Measurements from ENCODE around the gene SNAI3.

Gene SNAI3

DNA sequence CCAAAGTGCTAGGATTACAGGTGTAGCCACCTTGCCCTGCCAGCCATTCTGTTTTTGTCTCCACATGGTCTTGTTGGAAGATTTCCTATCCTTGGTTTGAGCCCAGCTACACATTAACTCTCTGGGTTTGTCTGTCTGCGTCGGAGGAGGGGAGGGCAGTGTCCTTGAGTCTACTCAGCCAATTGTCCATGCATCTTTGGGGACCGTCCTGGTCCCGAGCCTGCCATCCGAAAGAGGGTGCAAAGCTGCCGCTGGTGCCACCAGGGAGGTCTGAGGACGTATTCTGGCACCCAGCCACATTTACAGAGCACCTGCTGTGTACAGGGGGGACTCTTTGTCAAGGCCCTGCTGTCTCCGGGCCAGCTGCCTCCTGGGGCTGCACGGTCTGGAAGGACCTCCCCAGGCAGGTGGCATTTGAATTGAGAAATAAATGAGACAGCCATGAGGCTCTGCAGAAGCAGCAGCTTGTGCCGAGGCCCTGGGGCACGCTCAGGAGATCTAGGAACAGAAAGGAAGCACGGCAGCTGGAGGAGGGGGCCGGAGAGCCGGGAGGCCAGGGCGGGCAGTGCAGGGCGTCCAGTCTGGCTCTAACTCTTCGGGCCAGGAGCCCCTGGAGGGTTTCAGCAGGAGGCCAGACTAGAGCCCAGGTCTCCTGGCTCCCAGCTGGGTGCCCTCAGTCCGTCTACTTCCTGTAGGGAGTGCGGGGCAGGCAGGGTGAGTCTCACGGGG is 36.9 kb downstream of the SNAI3 start:
- DNase-seq: no peak

DNA sequence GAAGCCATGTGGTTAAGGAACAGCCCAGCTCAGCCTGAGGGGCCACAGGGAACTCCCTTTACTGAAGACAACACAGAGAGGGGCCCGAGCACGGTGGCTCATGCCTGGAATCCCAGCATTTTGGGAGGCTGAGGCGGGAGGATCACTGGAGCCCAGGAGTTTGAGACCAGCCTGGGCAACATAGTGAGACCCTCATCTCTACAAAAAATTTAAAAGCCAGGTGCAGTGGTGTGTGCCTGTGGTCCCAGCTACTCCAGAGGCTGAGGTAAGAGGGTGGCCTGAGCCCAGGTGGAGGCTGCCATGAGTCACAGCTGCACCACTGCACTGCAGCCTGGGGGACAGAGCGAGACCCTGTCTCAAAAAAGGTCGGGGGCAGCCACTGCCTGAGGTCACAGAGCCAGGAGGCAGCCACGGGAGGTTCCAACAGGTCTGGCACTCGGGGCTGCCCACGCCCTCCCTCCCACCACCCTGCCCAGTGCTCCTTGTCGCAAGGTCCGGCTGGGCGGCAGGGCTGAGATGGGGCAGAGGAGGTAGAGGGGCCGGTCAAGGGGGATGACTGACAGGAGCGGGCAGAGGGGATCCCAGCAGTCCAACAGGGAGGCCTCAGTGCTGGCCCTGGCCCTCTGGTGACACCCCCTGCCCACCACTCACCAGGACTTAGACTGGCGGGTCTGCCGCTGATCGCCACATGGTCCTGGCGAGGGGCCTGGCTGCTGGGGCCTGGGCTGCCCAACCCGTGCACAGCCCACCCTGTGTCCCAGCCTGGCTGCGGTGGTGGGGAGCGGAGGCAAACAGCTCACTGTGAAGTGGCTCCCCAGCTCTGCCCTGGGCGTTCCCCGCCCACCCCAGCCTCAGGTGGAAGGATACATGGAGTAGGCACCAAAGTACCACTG is 38.9 kb downstream of the SNAI3 start:
- DNase-seq: no peak

DNA sequence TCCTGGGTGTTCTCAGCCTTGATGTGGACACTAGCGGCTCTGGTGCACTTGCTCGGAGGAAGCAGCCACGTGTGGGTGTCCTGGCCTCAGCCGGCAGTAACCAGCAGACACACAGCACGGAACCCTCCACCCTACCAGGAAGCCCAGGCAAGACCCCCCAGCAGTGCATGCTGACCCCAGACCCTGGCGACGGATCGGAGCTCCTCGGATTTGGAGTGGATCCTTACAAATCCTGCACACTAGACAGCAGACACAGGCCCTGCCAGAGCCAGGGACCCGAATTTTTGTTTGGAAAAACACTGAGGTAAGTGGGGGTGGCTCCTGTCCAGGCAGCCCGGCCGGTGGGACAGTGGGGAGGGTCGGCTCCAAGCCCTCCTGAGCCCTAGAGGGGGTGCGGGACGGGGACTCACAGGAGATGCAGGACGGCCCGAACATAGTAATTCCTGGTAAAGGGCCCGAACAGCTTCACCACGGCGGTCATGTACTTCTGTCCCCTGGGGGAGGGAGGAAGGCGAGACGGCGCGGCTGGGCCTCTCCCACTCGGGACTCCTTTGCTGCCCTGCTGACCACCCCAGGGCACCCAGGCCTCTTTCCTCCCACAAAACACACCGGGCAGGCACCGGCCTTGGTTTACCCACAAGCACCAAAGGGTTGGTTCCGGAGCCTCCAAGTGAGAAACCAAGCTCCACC is 39.8 kb downstream of the SNAI3 start:
- DNase-seq: no peak

- DNase-seq: no peak
These were observed 40.4 kb downstream of the SNAI3 start for GRCh38 chr16:88645941-88646340.

DNA sequence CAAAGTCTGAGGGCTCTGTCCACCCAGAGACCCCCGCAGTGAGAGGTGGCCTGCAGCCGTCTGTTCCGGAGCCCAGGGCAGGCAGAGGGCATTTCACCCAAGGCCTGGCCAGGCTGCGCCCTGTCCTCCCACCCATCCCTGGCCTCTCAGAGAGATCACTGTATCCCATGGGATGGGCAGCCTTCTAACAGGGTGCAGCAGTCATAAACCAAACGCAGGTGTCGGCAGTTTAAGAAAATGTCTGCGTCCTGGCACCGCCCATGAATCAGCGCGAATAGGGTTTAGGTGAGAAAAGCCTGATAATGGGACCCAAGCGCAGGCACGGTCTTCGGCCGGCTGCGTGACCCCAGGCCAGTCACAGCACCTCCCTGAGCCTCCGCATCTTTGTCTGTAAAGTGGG is 40.9 kb downstream of the SNAI3 start:
- no peak for DNase-seq

- no peak for DNase-seq
These were observed 42.7 kb downstream of the SNAI3 start for GRCh38 chr16:88643644-88643932.

- DNase-seq: no peak
These were observed 43.2 kb downstream of the SNAI3 start for GRCh38 chr16:88642881-88643643.

DNA sequence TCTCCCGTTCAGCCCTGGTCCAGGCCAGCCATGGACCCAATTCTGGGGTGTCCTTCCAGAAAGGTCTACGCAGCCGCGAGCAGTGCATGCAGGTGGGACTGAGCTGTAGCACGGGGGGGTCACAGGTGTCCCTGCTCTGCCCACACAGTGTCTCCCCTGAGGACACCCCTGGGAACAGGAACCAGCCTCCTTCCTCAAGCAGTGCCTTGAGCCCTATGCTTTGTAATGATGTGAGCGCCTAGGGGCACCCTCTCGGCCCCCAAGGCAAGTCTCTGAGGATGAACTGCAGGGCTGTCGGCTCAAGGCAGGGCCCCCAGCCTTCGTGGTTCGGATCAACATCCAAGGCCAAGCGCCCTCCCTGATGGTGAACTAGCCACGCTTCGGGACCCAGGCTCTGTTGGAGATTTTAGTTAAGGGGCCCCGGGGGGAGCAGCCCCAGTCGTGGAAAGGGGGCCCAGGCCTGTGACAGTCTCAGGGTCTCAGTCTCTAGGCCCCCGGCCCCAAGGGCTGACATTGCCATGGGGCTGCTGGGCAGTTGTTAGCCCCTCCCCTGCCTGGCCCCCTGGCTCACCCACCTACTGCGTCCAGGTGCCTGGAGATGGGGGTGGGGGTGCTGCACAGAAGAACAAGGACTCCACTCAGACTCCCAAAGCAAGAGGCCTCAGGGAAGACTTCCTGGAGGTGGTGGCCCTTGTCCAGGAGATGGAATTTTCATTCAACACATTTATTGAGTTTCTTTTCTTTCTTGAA is 45.6 kb downstream of the SNAI3 start:
- DNase-seq: no peak

DNA sequence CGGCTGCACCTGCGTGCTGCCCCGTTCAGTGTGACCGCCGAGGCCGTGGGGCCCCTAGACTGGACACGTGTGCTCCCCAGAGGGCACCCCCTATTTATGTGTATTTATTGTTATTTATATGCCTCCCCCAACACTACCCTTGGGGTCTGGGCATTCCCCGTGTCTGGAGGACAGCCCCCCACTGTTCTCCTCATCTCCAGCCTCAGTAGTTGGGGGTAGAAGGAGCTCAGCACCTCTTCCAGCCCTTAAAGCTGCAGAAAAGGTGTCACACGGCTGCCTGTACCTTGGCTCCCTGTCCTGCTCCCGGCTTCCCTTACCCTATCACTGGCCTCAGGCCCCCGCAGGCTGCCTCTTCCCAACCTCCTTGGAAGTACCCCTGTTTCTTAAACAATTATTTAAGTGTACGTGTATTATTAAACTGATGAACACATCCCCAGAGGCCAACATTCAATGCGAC is 46.2 kb downstream of the SNAI3 start:
- no peak for DNase-seq

DNA sequence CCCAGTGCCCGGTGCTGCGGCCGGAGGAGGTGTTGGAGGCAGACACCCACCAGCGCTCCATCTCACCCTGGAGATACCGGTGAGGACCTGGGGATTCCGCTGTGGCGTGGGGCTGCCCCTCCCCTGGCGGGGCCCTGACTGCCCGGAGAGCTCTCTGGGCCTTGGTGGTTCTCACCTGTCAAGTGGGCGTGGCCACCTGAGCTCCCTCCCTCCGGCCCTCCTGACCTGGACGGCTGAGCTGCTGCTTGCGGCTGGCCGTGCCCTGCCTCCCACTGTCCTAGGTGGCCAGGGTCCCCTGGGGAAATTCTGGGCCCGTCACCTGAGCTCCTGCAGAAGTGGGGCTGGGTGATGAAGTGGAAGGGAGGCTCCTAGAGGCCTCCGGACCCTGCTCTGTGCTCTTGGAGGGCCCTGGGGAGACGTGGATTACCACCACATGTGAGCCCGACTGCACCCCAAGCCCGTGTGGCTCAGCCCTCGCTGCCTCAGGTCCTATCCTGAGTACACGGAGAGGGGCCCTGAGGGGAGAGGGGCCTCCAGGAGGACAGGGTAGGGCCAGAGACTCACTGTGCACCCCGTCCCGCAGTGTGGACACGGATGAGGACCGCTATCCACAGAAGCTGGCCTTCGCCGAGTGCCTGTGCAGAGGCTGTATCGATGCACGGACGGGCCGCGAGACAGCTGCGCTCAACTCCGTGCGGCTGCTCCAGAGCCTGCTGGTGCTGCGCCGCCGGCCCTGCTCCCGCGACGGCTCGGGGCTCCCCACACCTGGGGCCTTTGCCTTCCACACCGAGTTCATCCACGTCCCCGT is 46.9 kb downstream of the SNAI3 start:
- DNase-seq: no peak

DNA sequence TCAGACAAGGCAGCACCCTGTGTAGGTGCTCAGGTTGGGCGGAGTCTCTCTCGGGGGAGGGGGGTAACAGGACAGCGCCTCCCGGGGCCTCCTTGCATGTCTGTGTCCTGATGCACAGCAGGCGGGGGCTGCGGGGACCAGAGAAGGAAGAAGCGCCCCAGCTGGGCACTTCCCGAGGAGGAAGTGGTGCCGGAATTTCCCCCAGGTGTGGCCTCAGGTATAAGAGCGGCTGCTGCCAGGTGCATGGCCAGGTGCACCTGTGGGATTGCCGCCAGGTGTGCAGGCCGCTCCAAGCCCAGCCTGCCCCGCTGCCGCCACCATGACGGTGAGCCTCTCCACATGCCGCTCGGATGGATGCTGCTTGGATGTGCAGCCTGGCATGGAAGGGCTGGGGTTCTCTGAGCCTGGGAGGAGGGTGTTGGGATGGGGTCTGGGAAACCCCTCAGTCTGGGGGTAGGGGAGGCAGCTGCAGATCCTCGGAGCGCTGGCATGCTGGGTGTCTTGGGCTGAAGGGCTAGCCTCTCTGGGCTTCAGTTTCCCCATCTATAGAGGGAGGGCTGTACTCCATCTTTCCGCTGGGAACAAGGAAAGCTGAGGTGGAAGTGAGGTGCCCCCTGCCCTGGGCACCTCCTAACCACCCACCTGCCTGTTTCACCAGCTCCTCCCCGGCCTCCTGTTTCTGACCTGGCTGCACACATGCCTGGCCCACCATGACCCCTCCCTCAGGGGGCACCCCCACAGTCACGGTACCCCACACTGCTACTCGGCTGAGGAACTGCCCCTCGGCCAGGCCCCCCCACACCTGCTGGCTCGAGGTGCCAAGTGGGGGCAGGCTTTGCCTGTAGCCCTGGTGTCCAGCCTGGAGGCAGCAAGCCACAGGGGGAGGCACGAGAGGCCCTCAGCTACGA is 47.7 kb downstream of the SNAI3 start, which contains the start of gene IL17C:
Gene IL17C, plus strand, starts transcription at position 250 of the 908 bp plus-strand sequence. Its CDS starts 70 bp downstream, at position 320.
- peak; percentile 21 to 49 for DNase-seq

- no peak for DNase-seq
These were observed 49.6 kb downstream of the SNAI3 start for GRCh38 chr16:88636488-88637265.

- no peak for DNase-seq
These were observed 50.5 kb downstream of the SNAI3 start for GRCh38 chr16:88635671-88636319.

DNA sequence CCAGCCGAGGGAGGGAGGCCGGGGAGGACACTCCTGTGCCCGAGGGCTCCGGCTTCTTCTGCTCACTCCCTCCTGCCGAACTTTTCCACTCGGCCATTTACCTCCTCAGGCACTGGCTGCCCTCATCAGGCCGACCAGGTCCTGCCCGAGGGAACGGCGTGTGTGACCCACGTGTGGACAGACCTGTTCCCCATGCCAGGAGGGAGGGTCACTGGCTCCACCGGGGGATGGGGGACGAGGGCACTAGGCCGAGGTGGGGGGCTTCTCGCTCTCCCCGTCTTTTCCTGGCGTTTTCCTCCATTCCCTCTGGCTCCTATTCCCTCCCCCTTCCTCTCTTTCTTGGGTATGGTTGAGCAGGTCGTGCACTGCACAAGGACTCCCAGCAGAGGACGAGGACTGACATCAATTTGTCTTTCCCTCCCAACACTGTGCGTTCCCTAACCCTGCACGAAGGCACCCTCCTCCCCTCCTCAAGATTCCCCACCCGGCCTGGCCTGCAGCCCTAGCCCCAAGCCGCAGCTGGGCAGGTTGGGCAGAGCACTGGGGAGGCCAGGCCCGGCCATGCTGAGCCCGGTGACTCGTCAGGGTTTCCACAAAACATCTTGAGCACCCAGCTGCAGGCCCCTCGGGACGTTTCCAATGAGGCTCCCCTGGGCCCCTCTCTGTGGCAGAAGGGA is 51.2 kb downstream of the SNAI3 start:
- no peak for DNase-seq

- DNase-seq: peak; percentile 52 to 59
These were observed 51.9 kb downstream of the SNAI3 start for GRCh38 chr16:88634141-88634993.

DNA sequence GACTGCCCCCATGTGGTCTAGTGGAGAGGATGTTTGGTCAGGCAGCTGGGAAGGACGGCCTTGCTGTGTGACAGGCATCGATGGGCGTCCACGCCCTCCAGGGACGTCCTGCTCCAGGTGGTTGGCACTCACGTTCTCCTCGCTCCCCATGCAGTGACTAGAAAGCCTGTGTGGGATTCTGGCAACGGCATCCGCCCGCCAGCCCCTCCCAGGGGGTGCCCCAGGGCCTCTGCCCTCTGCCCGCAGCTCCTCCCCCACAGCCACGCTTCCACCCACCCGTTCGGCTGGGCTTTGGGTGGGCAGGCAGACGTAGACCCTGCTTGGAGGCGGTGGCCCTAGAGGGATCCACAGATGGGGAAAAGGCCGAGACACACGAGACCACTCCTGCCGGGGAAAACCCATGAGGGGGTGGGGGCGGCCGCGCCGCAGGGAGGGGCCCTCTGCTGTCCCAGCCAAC is 52.6 kb downstream of the SNAI3 start:
- DNase-seq: peak; percentile 54 to 71

GRCh38 chr16:88632587-88632930 is 53.7 kb downstream of the SNAI3 start:
- DNase-seq: no peak
